DND-41 (cell line): Measurements from ENCODE around the gene TLCD2.

Source experiments
- CTCF ChIP-seq: IDR thresholded peaks from 2 replicates; pipeline ENCODE4 v1.5.1; 2012; ENCODE audit warnings: borderline replicate concordance, low read length, moderate library complexity, mild to moderate bottlenecking; ENCODE audit not compliant: poor library complexity, severe bottlenecking; ENCODE audit errors: extremely low read depth
- EZH2 ChIP-seq: IDR thresholded peaks from 3 replicates; pipeline ENCODE4 v1.6.1; 2012; ENCODE audit warnings: borderline replicate concordance, low read depth, mild to moderate bottlenecking, moderate library complexity, low read length, inconsistent platforms; ENCODE audit not compliant: severe bottlenecking

- TF ChIP-seq EZH2 (no peak), CTCF (no peak)
Measured at GRCh38 chr17:1695365-1695764, 14.8 kb downstream of the TLCD2 start.
